HCT116 (cell line): ENCODE measurements around the gene HNRNPA1.

Source experiments
- ATF3 ChIP-seq: IDR thresholded peaks from 2 replicates; pipeline ENCODE4 v1.6.1; 2012
- CBX3 ChIP-seq: IDR thresholded peaks from 2 replicates; pipeline ENCODE4 v1.6.1; 2012; ENCODE audit warnings: low read depth
- CEBPB ChIP-seq: IDR thresholded peaks from 2 replicates; pipeline ENCODE4 v1.6.1; 2012; ENCODE audit warnings: low read depth
- CTCF ChIP-seq, 3 experiments: fragments of 200-600 bp in 1 of 3; sonication (generic) in 1 of 3; IDR thresholded peaks in 2 of 3; conservative IDR thresholded peaks in 1 of 3; 2 replicates each; pipeline ENCODE4 v1.5.1; 2012 to 2017; ENCODE audit warnings: low read depth in 2 of 3, low read length in 2 of 3, antibody characterized with exemption in 1 of 3, borderline replicate concordance in 1 of 3, control low read depth in 1 of 3, mild to moderate bottlenecking in 1 of 3, mixed read lengths in 1 of 3, mixed run types in 1 of 3, moderate library complexity in 1 of 3; ENCODE audit not compliant: insufficient read depth in 1 of 3
- EGR1 ChIP-seq: IDR thresholded peaks from 2 replicates; pipeline ENCODE4 v1.6.1; 2012; ENCODE audit warnings: low read depth
- EZH2 ChIP-seq: fragments of 200-600 bp; sonication (generic); IDR thresholded peaks from 2 replicates; pipeline ENCODE4 v1.6.1; 2017; ENCODE audit warnings: antibody characterized with exemption, mixed run types
- EZH2phosphoT487 ChIP-seq: fragments of 200-600 bp; IDR thresholded peaks from 2 replicates; pipeline ENCODE4 v1.6.1; 2018; ENCODE audit warnings: antibody characterized with exemption, borderline replicate concordance
- POLR2A ChIP-seq: IDR thresholded peaks from 2 replicates; pipeline ENCODE4 v1.7.0; 2011; ENCODE audit warnings: borderline replicate concordance; ENCODE audit not compliant: insufficient read depth, insufficient read length; ENCODE audit errors: extremely low read depth
- POLR2AphosphoS5 ChIP-seq: IDR thresholded peaks from 2 replicates; pipeline ENCODE4 v1.6.1; 2011; ENCODE audit warnings: mild to moderate bottlenecking, low read depth, low read length, moderate library complexity
- SP1 ChIP-seq: IDR thresholded peaks from 2 replicates; pipeline ENCODE4 v1.6.1; 2012; ENCODE audit warnings: low read depth
- SRF ChIP-seq: IDR thresholded peaks from 2 replicates; pipeline ENCODE4 v1.6.1; 2012; ENCODE audit warnings: low read depth
- ZFX ChIP-seq: fragments of 450-650 bp; IDR thresholded peaks from 2 replicates; pipeline ENCODE4 v1.6.1; 2017
- TF ChIP-seq, protein P1 (sequence below): IDR thresholded peaks from 2 replicates; pipeline ENCODE4 v1.6.1; 2012
- TF ChIP-seq, protein P2 (sequence below): IDR thresholded peaks from 2 replicates; pipeline ENCODE4 v1.6.1; 2012; ENCODE audit warnings: low read depth

DNA sequence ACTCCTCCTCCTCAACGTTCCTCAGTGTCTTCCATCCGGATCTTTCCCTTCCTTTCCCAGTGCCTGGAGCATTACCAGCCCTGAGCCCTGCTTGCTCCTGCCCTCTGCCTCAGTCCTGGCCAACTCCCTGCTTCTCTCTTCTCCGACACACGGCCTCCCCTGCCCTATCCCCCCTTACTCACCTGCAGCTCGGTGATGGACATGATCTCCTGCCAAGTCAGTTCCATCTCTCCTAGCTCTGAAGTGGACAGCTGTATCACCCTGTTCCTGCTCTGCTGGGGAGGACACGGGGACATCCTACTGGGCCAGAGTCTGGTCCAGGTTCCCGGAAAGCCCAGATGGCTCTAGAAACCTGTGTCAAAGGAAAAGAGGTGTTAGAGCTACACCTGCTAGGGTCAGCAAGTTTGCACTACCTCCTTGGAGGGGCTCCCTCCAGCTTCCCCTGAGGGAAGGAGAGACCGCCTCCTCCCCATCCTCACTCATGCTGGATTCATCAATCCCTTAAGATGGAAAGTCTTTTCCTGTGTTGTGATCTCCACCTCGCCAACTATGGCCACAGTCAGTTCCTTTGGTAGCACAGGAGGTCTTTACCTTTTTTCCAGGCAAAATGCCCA, 14.5 kb downstream of the HNRNPA1 start:
- TF ChIP-seq CTCF (IDR thresholded peaks at IDR 0.05 in 2 of 3, conservative IDR thresholded peaks at IDR 0.05 in 1 of 3; ENCODE audit: borderline replicate concordance in 1 of 3, insufficient read depth in 1 of 3, low read depth in 2 of 3, low read length in 2 of 3) (no peak), POLR2AphosphoS5 (no peak), EGR1 (no peak), CBX3 (no peak), SRF (no peak), EZH2 (no peak), POLR2A (no peak), EZH2phosphoT487 (no peak), ATF3 (no peak), CEBPB (no peak), ZFX (no peak), SP1 (no peak)
- TF ChIP-seq, protein P1, sequence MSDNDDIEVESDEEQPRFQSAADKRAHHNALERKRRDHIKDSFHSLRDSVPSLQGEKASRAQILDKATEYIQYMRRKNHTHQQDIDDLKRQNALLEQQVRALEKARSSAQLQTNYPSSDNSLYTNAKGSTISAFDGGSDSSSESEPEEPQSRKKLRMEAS: no peak
- TF ChIP-seq, protein P2, sequence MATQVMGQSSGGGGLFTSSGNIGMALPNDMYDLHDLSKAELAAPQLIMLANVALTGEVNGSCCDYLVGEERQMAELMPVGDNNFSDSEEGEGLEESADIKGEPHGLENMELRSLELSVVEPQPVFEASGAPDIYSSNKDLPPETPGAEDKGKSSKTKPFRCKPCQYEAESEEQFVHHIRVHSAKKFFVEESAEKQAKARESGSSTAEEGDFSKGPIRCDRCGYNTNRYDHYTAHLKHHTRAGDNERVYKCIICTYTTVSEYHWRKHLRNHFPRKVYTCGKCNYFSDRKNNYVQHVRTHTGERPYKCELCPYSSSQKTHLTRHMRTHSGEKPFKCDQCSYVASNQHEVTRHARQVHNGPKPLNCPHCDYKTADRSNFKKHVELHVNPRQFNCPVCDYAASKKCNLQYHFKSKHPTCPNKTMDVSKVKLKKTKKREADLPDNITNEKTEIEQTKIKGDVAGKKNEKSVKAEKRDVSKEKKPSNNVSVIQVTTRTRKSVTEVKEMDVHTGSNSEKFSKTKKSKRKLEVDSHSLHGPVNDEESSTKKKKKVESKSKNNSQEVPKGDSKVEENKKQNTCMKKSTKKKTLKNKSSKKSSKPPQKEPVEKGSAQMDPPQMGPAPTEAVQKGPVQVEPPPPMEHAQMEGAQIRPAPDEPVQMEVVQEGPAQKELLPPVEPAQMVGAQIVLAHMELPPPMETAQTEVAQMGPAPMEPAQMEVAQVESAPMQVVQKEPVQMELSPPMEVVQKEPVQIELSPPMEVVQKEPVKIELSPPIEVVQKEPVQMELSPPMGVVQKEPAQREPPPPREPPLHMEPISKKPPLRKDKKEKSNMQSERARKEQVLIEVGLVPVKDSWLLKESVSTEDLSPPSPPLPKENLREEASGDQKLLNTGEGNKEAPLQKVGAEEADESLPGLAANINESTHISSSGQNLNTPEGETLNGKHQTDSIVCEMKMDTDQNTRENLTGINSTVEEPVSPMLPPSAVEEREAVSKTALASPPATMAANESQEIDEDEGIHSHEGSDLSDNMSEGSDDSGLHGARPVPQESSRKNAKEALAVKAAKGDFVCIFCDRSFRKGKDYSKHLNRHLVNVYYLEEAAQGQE: no peak
